GM19193 (cell line): ENCODE results near the gene TINAG.

Experiments used
- POLR2A ChIP-seq: IDR thresholded peaks from 4 replicates; pipeline ENCODE4 v1.6.1; 2011; ENCODE audit not compliant: insufficient read depth, insufficient read length; ENCODE audit errors: extremely low read depth

Gene TINAG

DNA sequence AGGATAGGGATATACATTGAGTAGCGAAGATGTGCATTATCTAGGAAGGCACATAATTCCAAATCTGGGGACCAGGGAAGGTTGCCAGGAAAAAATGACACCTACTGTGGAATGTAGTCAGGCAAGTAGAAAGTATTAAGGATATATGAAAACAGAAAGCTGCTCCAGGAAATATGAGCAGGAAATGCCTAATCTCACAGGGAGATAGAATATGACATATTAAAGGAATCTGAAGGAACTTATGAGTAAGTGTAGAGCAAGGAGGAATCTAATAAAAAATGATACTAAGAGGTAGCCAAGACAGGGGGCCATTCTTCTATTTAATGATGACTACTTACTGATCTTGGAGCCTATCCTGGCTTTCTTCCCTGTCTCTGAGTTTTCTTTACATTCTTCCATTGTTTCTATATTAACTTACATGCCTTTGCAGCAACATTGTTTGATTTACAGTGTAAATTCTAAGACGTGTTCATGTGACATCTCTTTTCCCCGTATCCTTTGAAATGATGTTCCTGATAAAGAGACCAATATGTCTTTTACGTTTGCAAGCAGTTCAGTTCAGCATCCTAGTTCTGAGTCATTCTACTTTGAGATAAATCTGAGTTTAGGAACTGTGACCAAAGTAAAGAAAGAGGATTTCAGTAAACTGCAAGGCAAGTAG lies 58.6 kb downstream of the TINAG start:
- no peak for TF ChIP-seq POLR2A

DNA sequence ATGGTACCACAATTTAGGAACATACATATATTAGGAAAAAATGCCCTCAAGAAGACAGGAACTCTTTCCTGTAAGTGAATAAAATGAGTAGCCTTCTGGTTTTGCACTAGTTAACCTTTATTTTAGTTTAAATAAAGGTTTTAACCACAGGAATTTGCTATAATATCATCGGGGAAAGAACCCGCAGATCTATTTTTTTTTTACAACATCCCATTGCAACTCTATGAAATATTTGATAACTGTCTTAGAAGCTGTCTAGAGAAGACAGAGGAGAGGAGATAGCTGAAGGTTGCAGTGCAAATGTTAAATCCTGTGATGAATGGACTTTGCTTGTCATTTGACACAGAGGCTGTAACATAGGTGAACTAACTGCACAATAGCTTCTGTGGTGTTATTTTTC lies 69.5 kb downstream of the TINAG start:
- TF ChIP-seq POLR2A = no peak

DNA sequence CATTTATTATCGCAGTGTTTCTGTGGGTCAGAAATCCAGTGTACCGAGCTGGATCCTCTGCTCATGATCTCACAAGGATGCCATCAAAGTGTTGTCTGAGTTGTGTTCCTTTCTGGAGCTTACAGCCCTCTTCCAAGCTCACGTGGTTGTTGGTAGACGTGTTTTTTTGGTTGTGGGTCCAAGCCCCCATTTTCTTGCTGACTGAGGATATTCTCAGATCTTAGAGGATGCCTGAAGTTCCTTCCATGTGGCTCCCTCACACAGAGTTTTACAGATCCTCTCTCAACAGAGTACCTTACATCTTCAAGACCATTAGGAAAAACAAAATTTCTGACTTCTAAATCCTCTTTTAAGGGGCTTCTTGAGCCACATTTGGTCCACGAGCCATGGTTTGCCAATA lies 78.1 kb downstream of the TINAG start:
- no peak for TF ChIP-seq POLR2A

DNA sequence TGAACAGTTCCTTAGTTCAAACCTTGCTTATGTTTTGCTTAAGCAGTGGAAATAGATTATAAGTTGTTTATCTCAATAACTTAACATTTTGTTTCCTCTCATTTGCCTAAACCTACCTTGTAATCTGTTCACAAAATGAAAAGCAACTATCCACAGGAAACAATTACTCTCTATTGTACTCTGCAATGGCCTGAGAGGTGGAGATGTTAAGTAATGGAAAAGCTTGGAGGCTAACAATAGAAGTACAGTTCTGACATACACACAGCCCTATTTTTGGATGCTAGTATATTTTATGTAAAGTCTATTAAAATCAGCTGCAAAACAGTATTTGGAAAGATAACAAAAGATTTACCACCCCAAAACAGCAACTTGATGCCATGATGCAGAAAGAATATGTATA lies 82.1 kb downstream of the TINAG start:
- TF ChIP-seq POLR2A = no peak

DNA sequence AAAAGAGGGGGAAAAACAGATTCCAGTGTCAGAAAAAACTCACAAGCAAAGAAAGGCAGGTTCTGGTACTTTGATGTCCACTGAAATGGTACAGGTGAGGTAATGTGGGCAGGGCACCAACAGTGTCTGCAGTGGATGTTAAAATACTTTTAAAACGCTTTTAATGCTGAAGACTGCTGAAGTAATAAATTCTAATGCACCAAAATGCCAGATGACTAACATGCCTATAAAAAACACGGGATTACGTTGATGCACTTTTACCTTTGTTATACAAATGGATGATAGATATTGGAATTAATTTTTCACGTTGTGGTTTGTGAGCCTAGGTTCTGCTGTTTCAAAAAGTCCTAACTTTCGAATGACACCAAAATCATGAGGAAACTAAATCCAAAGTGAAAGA lies 83.3 kb downstream of the TINAG start:
- TF ChIP-seq POLR2A = no peak

DNA sequence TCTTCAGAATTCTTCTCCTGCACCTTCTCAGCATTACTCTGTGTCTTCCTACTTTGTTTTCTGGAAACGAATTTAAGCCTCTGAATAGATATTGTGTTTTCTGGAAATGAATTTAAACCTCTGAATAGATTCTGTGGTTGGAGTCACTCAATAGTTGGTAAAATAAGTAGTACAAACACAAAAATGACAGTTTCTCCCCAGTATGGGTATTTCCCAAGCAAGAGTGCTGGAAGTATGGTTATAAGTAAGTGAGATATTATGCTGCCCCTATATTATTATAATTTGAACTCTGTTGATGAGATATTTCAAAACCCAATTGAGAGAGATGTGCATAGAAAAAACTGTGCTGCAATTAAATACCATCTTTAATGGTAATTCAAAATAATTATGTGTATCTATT lies 94.9 kb downstream of the TINAG start:
- TF ChIP-seq POLR2A = no peak

DNA sequence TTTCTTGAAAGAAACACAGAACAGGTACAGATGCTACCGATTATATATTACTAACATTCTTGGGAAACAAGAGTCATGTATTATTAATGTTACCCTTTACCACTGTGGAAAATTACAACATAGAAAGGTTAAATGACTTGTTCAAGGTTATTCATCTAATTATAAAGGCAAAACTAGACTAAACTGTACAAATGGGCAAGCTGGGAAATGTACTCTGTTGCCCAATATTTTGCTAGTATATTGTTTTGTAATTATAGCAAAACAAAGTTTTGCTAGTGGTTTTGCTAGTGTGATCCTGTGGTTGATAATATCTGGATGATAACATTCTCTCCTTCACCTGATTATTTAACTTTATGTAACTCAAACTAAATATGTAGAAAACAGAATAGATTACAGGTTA lies 96.5 kb downstream of the TINAG start:
- no peak for TF ChIP-seq POLR2A

DNA sequence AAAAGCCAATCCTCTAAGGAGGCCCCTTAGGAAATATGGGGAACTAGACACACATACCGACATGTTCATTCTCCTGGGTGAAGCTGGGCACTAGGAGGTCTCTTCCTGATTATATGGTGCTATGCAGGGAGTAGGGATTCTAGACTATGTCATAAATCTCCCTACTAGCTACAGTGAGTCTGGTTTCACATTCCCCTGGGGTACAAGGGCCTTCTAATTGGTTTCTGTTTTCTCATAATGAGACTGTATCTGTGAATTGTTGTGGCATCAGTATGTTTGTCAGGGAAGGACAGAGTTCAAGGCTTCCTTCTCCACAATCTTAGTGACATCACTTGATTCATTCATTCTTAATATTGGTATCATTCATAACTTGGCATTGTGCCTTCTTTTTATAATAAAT lies 103.5 kb downstream of the TINAG start:
- no peak for TF ChIP-seq POLR2A

DNA sequence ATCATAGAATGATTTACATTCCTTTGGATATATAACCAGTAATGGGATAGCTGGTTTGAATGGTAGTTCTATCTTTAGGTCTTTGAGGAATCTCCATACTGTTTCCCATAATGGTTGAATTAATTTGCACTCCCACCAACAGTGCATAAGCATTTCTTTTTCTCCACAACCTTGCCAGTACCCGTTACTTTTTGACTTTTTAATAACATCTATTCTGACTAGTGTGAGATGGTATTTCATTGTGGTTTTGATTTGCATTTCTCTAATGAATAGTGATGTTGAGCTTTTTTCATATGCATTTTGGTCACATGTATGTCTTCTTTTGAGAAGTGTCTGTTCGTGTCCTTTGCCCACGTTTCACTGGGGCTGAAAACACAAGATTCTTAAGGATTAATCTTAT lies 107.3 kb downstream of the TINAG start:
- no peak for TF ChIP-seq POLR2A

DNA sequence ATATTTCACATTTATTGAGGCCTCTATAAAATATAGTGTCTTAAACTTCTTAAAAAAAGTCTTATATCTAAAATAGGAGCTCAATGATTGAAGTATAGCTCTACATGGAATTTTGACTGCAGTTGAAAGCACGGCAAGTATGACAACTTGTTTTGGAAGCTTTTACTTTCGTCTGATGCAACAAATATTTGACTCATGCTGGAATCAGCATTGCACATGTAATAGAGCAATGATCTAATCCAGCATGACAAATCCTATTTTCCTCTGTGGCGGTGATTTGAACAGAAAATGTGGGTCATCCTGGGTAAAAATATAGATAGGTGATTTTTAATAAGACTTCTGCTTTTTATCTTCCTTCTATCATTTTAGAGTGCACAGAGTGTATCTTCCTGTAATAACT lies 111.6 kb downstream of the TINAG start:
- TF ChIP-seq POLR2A = no peak

DNA sequence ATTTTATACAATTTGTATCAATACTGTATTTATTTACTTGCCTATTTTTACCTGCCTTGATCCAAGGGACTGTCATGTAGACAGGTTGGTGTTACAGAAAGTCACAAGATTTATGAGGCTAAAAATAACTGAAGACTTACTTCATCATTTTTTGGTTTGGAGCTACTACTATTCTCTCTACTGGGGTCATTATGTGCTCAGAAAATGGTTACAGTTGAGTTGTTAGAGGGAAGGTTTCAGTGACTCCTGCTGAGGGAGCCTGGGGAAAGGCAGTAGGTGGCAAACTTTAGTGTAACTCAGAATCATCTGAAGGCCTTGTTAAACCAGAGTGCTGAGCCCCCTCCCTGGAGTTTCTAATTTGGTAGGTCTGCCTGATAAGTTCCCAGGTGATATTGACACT lies 118.8 kb downstream of the TINAG start:
- no peak for TF ChIP-seq POLR2A

DNA sequence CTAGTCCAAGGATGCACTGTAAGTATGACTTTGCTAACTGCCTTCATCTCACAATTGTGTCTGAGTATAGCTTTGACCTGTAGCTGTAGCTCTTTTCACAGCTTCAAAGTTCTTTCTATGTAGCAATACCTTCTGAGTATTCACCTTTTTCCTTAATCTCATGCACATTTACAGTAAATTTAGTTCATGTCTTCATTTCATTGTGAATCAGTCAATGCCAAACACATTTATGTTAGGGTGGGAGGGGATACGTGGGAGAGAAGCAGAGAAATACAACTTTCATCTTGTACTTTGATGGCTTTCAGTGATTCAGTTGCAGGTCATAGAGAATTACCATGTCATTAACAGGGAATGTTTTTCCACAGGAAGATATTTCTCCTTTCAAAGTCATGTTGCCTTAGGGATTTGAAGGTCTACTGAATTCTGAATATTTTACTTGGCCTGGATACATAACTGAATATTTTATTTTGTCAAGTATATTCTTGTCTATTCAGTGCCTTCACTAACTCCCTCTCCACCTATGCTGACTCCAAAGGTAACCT lies 119.2 kb downstream of the TINAG start:
- no peak for TF ChIP-seq POLR2A

DNA sequence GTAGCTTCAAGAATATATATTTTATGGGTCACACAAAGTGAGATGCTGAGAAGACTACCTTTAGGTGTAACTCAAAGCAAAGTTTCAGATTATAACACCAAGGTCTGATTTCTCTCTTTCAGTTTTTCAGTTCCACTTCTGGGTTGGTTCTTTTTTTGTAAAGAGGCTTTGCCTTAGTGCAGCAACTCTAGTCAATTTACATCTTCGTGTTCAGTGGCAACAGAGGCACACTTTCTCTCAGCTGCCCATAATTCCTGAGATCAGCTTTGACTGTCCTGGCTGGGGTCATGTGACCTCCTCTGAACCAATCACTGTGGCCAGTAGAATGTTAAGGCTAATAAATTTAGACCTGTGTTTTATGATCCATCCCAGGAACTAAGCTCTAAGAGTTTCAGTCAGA lies 120.2 kb downstream of the TINAG start:
- no peak for TF ChIP-seq POLR2A

DNA sequence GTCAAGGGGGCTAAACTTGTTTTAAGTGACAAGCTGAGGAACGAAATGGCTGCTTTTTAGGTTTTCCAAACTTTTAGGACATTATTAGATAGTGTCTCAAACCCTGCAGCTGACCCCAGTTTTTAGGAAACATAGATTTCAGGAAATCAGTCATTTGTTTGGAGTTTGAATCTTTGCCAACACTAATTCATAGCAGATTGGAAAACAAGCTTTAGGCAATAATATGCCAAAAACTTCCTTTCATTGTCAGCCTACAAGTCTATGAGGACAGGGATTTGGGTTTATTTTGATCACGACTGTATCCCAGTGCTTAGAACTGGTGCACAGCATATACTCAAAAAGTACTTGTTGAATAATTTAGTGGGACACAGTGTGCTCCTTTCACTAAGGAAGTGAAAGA lies 123.2 kb downstream of the TINAG start:
- TF ChIP-seq POLR2A = no peak
